SK-N-SH treated with all-trans-retinoic acid at 6 μM for 48 hours (cell line): ENCODE data around the gene LDB2.

Experiments
- ATAC-seq: fragments of 200-7000 bp; cut with Tn5 transposase; 3 replicates; pipeline ENCODE4 v1.9.1; 2020; ENCODE audit warnings: mild to moderate bottlenecking, moderate library complexity
- BACH2 ChIP-seq: fragments of 250-450 bp; sonication (Bioruptor Pico); IDR thresholded peaks from 2 replicates; pipeline ENCODE4 v1.9.0; 2021; ENCODE audit warnings: mild to moderate bottlenecking, borderline replicate concordance
- CSDC2 ChIP-seq: fragments of 250-450 bp; sonication (Bioruptor Pico); IDR thresholded peaks from 2 replicates; pipeline ENCODE4 v1.5.0; 2020; ENCODE audit warnings: mild to moderate bottlenecking, moderate library complexity
- ESRRG ChIP-seq: fragments of 250-450 bp; sonication (Bioruptor Pico); IDR thresholded peaks from 2 replicates; pipeline ENCODE4 v1.6.1; 2021; ENCODE audit warnings: mild to moderate bottlenecking
- GLIS3 ChIP-seq: fragments of 250-450 bp; sonication (Bioruptor Pico); IDR thresholded peaks from 2 replicates; pipeline ENCODE4 v1.5.0; 2020; ENCODE audit warnings: mild to moderate bottlenecking, moderate library complexity
- ISL1 ChIP-seq: fragments of 250-450 bp; sonication (Bioruptor Pico); IDR thresholded peaks from 2 replicates; pipeline ENCODE4 v2.1.2; 2022; ENCODE audit warnings: mild to moderate bottlenecking, moderate library complexity
- OSR1 ChIP-seq: fragments of 250-450 bp; sonication (Bioruptor Pico); IDR thresholded peaks from 2 replicates; pipeline ENCODE4 v1.8.0; 2022; ENCODE audit warnings: moderate library complexity, mild to moderate bottlenecking, inconsistent platforms
- PPARA ChIP-seq: fragments of 250-450 bp; sonication (Bioruptor Pico); IDR thresholded peaks from 2 replicates; pipeline ENCODE4 v1.5.0; 2020; ENCODE audit warnings: mild to moderate bottlenecking, borderline replicate concordance
- RARB ChIP-seq: fragments of 250-450 bp; sonication (Bioruptor Pico); IDR thresholded peaks from 2 replicates; pipeline ENCODE4 v1.8.0; 2021; ENCODE audit warnings: mild to moderate bottlenecking, moderate library complexity
- SNAI2 ChIP-seq: fragments of 250-450 bp; sonication (Bioruptor Pico); IDR thresholded peaks from 2 replicates; pipeline ENCODE4 v1.5.0; 2020; ENCODE audit warnings: mild to moderate bottlenecking, moderate library complexity
- TCF4 ChIP-seq: fragments of 250-450 bp; sonication (Bioruptor Pico); IDR thresholded peaks from 2 replicates; pipeline ENCODE4 v1.8.0; 2021; ENCODE audit warnings: mild to moderate bottlenecking, moderate library complexity, borderline replicate concordance
- TOX ChIP-seq: fragments of 250-450 bp; sonication (Bioruptor Pico); IDR thresholded peaks from 2 replicates; pipeline ENCODE4 v1.8.0; 2021; ENCODE audit warnings: mild to moderate bottlenecking, moderate library complexity, borderline replicate concordance
- ZC3H10 ChIP-seq: fragments of 250-450 bp; sonication (Bioruptor Pico); IDR thresholded peaks from 2 replicates; pipeline ENCODE4 v1.5.1; 2021; ENCODE audit warnings: mild to moderate bottlenecking, moderate library complexity
- ZFP3 ChIP-seq: fragments of 250-450 bp; sonication (Bioruptor Pico); IDR thresholded peaks from 2 replicates; pipeline ENCODE4 v1.5.0; 2020; ENCODE audit warnings: mild to moderate bottlenecking, moderate library complexity
- ZFP30 ChIP-seq: fragments of 450-650 bp; formaldehyde crosslinking; IDR thresholded peaks from 2 replicates; pipeline ENCODE4 v1.5.0; 2022; ENCODE audit warnings: mild to moderate bottlenecking, moderate library complexity
- ZNF565 ChIP-seq: fragments of 450-650 bp; formaldehyde crosslinking; conservative IDR thresholded peaks from 2 replicates; pipeline ENCODE4 v1.5.0; 2020; ENCODE audit warnings: low read depth, mild to moderate bottlenecking, moderate library complexity
- ZNF70 ChIP-seq: fragments of 450-650 bp; formaldehyde crosslinking; IDR thresholded peaks from 2 replicates; pipeline ENCODE4 v1.5.0; 2020; ENCODE audit warnings: mild to moderate bottlenecking, moderate library complexity
- ZNF8 ChIP-seq: fragments of 450-650 bp; formaldehyde crosslinking; IDR thresholded peaks from 2 replicates; pipeline ENCODE4 v1.5.0; 2020; ENCODE audit warnings: mild to moderate bottlenecking, moderate library complexity
- TF ChIP-seq, protein P1 (sequence below): fragments of 250-450 bp; sonication (Bioruptor Pico); IDR thresholded peaks from 2 replicates; pipeline ENCODE4 v1.5.0; 2020; ENCODE audit warnings: mild to moderate bottlenecking, moderate library complexity
- TF ChIP-seq, protein P2 (sequence below): fragments of 250-450 bp; sonication (Bioruptor Pico); IDR thresholded peaks from 2 replicates; pipeline ENCODE4 v1.8.0; 2021; ENCODE audit warnings: low read depth, mild to moderate bottlenecking, moderate library complexity, borderline replicate concordance
- TF ChIP-seq, protein P3 (sequence below): fragments of 250-450 bp; sonication (Bioruptor Pico); IDR thresholded peaks from 2 replicates; pipeline ENCODE4 v1.5.1; 2020; ENCODE audit warnings: low read depth, mild to moderate bottlenecking, moderate library complexity
- TF ChIP-seq, protein P4 (sequence below): fragments of 250-450 bp; sonication (Bioruptor Pico); IDR thresholded peaks from 2 replicates; pipeline ENCODE4 v1.8.0; 2020; ENCODE audit warnings: mild to moderate bottlenecking, moderate library complexity, borderline replicate concordance
- TF ChIP-seq, protein P5 (sequence below): fragments of 250-450 bp; sonication (Bioruptor Pico); IDR thresholded peaks from 2 replicates; pipeline ENCODE4 v1.5.1; 2021; ENCODE audit warnings: mild to moderate bottlenecking, moderate library complexity

Gene LDB2

DNA sequence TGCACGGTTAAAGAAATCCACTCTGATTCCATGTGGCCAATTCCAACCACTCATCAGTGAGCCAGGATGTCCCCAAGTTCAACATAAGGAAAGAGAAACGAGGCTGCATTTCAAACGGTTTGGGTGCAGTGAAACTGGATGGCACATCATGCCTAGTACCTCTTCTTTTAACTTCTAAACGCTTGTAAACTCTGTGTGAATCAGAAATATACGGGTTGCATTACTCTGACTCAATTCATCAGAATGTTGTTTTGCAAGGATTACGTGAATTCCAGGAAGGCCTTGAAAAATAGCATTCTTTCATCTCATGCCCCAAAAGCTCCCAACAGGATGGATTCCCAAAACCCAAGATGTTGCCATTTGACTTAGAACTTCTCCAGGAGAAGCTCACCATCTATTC lies 270.4 kb downstream of the LDB2 start:
- TF ChIP-seq ESRRG (CRISPR knock-in tag) (no peak), PPARA (no peak), CSDC2 (CRISPR knock-in tag) (no peak), ZNF565 (CRISPR knock-in tag) (no peak), SNAI2 (CRISPR knock-in tag) (no peak), ZFP3 (CRISPR knock-in tag) (no peak), TCF4 (CRISPR knock-in tag) (no peak), ZC3H10 (CRISPR knock-in tag) (no peak), RARB (CRISPR knock-in tag) (no peak), GLIS3 (CRISPR knock-in tag) (no peak), OSR1 (CRISPR knock-in tag) (no peak), ISL1 (CRISPR knock-in tag) (no peak), BACH2 (no peak), ZFP30 (no peak), TOX (no peak)
- TF ChIP-seq, protein P1, sequence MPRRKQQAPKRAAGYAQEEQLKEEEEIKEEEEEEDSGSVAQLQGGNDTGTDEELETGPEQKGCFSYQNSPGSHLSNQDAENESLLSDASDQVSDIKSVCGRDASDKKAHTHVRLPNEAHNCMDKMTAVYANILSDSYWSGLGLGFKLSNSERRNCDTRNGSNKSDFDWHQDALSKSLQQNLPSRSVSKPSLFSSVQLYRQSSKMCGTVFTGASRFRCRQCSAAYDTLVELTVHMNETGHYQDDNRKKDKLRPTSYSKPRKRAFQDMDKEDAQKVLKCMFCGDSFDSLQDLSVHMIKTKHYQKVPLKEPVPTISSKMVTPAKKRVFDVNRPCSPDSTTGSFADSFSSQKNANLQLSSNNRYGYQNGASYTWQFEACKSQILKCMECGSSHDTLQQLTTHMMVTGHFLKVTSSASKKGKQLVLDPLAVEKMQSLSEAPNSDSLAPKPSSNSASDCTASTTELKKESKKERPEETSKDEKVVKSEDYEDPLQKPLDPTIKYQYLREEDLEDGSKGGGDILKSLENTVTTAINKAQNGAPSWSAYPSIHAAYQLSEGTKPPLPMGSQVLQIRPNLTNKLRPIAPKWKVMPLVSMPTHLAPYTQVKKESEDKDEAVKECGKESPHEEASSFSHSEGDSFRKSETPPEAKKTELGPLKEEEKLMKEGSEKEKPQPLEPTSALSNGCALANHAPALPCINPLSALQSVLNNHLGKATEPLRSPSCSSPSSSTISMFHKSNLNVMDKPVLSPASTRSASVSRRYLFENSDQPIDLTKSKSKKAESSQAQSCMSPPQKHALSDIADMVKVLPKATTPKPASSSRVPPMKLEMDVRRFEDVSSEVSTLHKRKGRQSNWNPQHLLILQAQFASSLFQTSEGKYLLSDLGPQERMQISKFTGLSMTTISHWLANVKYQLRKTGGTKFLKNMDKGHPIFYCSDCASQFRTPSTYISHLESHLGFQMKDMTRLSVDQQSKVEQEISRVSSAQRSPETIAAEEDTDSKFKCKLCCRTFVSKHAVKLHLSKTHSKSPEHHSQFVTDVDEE (CRISPR knock-in tag) = no peak
- TF ChIP-seq, protein P2, sequence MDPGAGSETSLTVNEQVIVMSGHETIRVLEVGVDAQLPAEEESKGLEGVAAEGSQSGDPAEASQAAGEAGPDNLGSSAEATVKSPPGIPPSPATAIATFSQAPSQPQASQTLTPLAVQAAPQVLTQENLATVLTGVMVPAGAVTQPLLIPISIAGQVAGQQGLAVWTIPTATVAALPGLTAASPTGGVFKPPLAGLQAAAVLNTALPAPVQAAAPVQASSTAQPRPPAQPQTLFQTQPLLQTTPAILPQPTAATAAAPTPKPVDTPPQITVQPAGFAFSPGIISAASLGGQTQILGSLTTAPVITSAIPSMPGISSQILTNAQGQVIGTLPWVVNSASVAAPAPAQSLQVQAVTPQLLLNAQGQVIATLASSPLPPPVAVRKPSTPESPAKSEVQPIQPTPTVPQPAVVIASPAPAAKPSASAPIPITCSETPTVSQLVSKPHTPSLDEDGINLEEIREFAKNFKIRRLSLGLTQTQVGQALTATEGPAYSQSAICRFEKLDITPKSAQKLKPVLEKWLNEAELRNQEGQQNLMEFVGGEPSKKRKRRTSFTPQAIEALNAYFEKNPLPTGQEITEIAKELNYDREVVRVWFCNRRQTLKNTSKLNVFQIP (CRISPR knock-in tag) = no peak
- TF ChIP-seq, protein P3, sequence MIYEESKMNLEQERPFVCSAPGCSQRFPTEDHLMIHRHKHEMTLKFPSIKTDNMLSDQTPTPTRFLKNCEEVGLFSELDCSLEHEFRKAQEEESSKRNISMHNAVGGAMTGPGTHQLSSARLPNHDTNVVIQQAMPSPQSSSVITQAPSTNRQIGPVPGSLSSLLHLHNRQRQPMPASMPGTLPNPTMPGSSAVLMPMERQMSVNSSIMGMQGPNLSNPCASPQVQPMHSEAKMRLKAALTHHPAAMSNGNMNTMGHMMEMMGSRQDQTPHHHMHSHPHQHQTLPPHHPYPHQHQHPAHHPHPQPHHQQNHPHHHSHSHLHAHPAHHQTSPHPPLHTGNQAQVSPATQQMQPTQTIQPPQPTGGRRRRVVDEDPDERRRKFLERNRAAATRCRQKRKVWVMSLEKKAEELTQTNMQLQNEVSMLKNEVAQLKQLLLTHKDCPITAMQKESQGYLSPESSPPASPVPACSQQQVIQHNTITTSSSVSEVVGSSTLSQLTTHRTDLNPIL (CRISPR knock-in tag) = no peak
- TF ChIP-seq, protein P4, sequence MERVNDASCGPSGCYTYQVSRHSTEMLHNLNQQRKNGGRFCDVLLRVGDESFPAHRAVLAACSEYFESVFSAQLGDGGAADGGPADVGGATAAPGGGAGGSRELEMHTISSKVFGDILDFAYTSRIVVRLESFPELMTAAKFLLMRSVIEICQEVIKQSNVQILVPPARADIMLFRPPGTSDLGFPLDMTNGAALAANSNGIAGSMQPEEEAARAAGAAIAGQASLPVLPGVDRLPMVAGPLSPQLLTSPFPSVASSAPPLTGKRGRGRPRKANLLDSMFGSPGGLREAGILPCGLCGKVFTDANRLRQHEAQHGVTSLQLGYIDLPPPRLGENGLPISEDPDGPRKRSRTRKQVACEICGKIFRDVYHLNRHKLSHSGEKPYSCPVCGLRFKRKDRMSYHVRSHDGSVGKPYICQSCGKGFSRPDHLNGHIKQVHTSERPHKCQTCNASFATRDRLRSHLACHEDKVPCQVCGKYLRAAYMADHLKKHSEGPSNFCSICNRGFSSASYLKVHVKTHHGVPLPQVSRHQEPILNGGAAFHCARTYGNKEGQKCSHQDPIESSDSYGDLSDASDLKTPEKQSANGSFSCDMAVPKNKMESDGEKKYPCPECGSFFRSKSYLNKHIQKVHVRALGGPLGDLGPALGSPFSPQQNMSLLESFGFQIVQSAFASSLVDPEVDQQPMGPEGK (CRISPR knock-in tag) = no peak
- TF ChIP-seq, protein P5, sequence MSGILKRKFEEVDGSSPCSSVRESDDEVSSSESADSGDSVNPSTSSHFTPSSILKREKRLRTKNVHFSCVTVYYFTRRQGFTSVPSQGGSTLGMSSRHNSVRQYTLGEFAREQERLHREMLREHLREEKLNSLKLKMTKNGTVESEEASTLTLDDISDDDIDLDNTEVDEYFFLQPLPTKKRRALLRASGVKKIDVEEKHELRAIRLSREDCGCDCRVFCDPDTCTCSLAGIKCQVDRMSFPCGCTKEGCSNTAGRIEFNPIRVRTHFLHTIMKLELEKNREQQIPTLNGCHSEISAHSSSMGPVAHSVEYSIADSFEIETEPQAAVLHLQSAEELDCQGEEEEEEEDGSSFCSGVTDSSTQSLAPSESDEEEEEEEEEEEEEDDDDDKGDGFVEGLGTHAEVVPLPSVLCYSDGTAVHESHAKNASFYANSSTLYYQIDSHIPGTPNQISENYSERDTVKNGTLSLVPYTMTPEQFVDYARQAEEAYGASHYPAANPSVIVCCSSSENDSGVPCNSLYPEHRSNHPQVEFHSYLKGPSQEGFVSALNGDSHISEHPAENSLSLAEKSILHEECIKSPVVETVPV (CRISPR knock-in tag) = no peak
- peak; percentile 91 for ATAC-seq

DNA sequence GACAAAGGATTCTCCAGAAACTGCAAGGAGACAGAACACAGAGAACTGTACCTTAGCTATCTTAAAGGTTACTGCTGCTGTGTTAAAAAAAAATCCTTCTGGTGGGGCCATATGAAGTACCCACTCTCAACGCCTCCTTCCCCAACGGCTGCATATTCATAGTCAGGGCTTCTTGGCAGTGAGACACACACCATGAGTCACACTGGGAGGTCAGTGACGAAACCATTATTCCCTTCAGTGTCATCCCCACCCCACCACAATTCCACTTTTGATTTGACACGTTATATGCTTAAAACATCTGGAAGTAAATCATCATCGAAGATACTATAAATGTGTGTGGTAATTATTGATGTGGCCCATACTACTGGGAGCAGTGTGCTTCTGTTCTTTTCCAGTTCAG lies 271.5 kb downstream of the LDB2 start:
- ATAC-seq = peak; percentile 93
- TF ChIP-seq ISL1 (CRISPR knock-in tag) (no peak), ZNF565 (CRISPR knock-in tag) (no peak), ESRRG (CRISPR knock-in tag) (no peak), RARB (CRISPR knock-in tag) (no peak), TOX (no peak), ZC3H10 (CRISPR knock-in tag) (no peak), GLIS3 (CRISPR knock-in tag) (no peak), ZNF70 (CRISPR knock-in tag) (no peak), ZNF8 (CRISPR knock-in tag) (no peak), BACH2 (no peak), ZFP3 (CRISPR knock-in tag) (no peak)
- TF ChIP-seq, protein P3 (CRISPR knock-in tag) = no peak
- TF ChIP-seq, protein P2 (CRISPR knock-in tag) = no peak
- TF ChIP-seq, protein P4 (CRISPR knock-in tag) = no peak
- TF ChIP-seq, all 23 proteins: peak for 0
